IPS DF 19.7 (cell line): Measurements from ENCODE around the gene PARS2.
A peak's percentile ranks its signal among the peaks of the same experiment; 100 is the strongest.

Experiments used
- DNase-seq: peaks from one replicate; pipeline ENCODE4 v3.0.0-alpha.2; 2013; ENCODE audit warnings: low read depth, low spot score

The PARS2 gene

DNA sequence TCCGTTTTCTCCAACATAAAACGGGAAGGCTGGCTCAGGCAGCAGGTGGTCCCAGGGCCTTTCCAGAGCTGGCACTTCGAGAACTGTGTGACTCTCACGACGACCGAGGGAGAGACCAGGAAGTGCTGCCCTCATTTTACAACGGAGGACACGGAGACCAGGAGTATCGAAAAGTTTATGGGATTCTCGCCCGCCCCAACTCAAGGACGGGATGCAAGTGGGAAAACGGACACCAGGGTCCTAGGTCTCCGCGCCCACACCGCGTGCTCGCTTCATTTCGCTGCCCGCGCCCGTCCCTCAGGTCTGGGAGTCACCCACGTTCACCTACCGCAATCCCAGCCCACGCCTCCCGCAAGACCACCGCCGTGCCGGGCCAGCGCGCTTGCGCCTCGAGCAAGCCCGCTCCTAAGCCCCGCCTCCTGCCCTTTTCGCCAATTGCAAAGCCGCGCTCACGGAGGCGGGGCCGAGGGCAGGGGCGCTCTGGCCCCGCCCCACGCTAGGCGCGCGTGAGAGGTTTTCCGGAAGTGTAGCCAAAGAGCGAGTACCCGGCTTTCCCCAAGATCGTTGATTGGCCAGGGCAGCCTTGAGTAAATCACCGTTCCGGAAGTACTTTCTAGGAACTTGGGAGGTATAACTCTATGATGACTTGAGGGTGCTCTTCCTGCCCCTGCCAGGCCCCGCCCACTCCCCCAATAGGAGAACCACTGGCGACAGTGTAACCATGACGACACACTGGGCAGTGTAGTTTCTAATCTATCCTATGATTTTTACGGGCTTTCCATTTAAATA is at the start of gene PARS2:
PARS2 (minus strand) TSS at position 391 of the 789 bp plus-strand sequence. CDS start 5,362 bp downstream, outside the sequence.
- DNase-seq: peak; percentile 96

GRCh38 chr1:54814126-54814498 is 49.8 kb upstream of the PARS2 start:
- no peak for DNase-seq

GRCh38 chr1:54813485-54814125 is 49.3 kb upstream of the PARS2 start:
- no peak for DNase-seq

GRCh38 chr1:54812801-54813484 is 48.6 kb upstream of the PARS2 start:
- no peak for DNase-seq

DNA sequence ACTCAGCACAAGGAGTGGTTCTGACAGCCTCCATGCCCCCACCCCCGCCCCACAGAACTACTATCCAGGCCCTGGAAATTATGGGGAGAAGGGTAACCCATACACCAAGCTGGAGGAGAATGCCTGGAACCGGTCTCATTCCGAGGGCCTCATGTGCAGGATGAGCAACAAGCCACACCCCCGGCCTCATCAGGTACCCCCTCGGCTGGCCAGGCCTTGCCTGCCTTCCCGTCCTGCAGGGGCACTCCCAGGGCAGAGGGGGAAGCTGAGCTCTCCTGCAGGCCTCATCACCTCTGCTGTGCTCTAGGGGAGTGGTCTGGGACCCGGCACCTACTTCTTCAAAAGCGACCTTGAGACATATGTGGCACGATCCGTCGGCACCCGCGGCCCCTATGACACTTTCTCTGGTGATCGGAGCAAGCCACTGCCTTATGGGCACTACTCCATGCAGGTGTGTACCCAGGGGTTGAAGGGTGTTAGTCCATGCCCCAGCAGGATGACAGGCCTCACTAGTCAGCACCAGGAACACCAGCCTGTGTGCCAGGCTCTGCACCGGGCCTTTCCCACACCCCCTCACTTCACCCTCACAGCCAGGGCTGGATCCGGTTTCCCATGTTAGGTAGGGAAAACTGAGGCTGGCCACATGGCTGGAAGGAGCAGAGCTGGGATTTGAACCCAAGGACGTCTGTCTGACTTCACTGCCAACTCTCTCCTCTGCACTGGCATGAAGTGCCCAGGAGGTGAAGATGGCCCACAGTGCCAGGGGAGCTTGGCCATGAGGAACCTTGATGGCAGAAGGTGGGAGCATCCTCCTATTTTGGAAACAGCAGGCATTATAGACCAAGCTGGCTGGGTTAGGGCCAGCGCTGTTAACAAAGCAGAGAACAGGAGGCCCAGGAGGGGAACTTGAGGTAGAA is 47.7 kb upstream of the PARS2 start:
- no peak for DNase-seq

DNA sequence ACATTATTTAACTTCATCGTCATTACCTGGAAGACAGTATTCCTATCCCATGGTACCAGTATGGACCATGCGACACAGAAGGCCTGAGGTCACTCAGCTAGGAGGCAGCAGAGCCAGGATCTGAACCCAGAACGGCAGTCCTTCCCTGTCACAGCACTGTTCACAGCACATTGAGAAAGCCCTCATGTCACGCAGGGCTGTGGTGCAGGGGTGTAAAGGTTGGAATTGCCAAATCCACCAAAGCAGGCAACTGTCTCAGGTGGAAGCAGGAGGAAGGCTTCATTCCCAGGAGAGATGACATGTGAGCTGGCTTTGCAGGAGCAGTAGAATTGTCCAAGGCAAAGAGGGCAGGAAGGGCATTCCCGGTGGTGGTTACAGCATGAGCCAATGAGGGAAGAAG is 46.7 kb upstream of the PARS2 start:
- DNase-seq: no peak

DNA sequence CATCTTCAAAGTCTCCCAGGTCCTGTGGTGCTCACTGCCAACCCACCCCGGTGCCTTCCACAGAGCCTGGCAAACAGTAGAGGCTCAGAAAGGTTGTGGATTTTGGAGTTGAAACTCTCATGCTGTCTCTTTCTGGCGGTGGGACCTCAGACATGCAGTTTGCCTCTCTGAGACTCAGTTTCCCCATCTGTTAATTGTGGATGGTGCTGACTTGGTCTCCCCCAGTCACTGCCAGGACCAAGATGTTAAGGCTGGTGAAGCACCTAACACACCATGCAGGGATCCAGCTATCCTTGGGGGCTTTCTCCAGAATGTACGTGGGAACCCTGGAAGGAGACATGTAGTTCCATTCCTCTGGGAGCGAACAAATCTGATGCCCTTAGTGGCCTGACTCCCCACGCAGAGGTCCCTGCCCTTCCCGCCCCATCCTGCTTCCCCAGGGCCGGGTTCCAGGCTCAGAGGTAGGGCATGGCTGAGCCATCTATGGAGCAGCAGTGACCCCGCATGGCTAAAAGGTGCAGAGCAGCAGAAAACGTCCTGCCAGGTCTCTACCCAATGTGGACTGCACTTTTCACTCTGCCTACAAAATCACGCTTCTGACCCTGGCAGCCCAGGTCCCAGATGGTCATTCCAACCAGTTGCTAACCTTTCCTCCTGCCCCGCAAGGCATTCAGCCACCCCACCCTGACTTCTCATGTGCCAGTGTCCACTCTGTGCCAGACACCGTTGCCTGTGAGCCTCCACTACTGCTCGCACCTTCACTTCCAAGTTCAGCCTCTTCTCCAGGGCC is 46.0 kb upstream of the PARS2 start:
- DNase-seq: no peak

DNA sequence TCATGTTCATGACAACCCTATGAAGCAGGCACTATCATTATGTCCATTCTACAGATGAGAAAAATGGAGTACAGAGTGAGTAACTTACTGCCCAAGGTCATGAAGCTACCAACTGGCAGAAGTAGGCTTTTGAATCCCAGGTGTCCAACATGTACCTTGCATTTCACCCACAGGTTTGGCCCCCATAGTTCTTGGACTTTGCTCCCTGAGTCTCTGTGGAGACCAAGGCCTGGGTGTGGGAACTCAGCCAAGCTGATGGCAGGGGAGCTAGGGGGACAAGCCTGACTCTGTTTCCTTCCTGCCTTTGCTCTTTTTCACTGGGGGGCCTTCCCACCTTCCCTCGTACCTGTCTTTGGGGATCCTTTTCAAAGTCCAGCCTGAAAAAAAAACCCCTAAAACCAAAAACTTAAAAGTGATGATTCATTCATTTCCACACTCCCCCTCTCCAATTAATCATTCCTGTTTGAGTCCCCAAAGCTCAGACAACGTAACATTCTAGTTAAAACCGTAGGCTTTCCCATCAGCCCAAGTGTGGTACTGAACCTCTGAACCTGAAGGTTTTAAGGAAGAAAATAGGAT is 45.3 kb upstream of the PARS2 start:
- no peak for DNase-seq

DNA sequence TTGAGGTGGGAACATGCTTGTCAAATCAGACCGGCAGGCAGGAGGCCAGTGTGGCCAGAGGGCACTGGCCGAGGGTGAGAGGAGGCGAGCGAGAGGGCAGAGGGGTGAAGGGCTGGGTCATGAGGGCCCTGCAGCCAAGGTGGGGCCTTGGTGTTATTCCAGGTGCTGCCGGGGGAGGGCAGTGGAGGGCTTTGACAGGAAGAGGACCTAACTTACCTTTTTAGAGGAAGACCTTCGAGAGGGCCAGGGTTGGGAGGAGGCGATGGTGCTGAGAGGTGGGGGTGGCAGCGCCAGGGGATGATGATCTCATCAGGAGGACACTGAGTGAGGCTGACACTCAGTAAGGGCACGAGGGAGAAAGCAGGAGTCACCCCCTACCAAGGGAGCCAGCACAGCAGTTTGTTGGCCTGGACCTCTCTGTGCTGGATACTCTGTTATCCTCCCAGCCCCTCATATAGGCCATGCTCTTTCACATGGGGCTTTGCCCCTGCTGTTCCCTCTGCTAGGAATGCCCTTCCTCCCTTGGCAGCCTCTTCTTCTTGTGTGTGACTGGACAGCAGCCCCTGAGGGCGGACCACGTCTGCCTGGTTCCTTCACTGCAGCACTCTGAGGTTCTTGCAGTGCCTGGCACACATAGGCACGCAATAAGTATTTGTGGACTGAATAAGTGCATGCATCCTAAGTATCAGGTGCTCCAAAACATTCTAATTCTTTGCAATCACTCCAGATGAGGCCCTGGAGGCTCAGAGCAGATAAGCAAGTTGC is 44.3 kb upstream of the PARS2 start:
- DNase-seq: no peak

DNA sequence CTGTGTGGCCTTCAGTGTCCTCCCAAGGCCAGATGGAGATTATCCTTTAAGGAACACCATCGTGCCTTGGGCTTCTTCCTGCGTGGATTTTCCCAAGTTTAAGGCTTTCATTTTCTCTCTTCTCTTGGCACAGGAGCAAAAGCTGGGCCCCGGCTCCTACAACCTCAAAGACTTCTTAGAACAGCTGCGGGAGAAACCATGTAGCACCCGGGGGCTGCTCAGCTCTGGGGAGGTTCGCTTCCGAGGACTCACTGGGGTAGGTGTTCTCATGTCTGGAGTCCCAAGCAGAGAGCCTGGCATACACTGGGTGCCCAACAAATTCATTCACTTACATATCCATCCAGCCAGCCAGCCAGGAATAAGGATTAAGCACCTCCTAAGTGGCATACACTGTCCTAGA is 43.4 kb upstream of the PARS2 start:
- no peak for DNase-seq

DNA sequence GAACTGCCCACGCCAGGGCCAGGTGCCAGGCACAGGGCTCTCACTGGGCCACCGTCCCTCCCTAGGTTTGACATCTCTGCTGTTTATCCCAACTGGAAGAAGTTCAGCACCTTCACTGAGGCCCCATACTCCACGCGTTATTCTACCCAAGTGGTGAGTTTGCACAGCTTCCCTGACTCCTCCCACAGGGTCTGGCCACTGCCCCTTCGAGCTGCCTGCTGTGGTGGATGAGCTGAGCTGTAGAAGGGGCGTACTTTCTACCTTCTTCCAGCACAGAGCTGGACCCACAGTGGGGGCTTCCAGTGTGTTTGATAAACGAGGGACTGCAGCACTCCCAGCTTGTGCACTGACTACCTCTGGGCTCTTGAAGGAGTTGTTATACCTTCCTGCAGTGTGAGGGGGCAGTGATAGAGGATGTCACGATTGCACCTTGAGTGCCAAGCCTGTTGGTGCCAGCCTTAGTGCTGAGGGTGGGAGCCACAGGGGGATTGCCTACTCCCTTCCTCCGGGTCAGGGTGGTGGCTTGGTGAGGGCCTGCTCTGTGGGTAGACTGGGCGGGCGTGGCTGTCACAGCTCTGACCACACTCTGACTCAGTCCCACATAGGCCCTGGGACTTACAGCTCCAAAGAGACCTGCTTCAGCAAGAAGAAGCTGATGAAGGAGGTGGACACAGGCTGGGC is 42.7 kb upstream of the PARS2 start:
- no peak for DNase-seq

DNA sequence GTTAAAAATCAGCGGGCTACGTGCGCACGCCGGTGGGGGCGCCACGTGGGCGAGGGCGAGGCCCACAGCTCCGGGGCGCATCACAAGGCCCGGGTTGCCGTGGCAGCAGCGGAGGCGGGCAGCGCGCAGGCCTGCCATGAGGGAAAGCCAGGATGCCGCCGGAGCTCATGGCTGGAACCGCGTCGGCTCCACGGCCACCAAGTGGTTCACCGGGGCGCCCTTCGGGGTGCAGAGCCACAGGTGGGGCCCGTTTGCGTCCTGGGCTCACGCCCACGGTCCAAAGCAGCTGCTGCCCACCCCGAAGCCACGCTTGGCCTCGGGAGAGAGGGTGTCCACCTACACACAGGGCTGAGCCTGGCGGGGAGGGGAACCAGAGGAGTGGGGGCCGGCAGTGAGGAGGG is 41.7 kb upstream of the PARS2 start:
- DNase-seq: no peak

DNA sequence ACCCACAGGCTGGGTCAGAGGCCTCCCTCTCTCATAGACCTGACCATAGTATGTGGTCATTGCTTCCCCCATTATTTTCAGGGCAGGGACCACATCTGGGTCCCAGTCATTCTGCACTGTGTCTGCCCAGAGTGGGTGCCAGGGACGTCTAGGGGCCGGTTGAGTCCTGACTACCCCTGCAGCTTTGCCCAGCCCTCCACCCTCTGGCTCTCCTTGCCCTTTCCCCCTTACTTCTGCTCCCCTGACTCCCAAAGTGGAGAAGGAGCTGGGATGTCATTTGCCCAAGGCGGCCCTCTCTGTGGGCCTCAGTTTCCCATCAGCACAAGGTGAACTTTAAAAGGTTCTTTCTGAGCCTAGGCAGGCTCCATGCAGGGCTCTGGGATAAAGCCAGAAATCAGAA is 41.1 kb upstream of the PARS2 start:
- no peak for DNase-seq

DNA sequence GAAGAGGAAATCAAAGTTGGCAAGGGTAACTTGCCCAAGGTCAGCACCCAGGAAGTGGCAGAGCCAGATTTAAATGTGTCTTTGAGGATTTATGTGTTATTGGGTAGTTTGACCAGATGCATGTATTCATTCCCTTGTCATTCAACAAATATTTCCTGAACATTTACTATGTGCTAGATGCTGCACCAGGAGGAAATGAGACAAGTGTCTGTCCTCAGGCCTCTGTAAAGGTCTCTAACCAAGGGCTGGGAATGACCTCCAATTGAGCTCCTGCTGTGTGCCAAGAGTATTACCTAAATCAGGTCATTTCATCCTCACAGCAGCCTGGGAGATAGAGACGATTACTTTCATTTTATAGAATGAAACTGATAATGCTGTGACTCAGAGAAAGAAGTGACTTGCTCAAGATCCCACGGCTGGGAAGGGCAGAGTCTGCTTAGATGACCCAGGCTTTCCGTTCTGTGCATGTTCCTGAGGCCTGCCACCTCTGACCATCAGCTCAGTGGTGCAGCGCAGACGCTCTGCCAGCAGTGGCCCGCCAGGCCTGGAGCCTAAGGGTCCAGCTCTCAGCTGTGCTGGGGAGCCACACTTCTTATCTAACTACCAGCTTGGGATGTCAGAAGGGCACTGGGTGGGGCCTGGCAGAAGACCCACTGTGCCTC is 40.3 kb upstream of the PARS2 start:
- no peak for DNase-seq

GRCh38 chr1:54803761-54804470 is 39.6 kb upstream of the PARS2 start:
- DNase-seq: no peak

DNA sequence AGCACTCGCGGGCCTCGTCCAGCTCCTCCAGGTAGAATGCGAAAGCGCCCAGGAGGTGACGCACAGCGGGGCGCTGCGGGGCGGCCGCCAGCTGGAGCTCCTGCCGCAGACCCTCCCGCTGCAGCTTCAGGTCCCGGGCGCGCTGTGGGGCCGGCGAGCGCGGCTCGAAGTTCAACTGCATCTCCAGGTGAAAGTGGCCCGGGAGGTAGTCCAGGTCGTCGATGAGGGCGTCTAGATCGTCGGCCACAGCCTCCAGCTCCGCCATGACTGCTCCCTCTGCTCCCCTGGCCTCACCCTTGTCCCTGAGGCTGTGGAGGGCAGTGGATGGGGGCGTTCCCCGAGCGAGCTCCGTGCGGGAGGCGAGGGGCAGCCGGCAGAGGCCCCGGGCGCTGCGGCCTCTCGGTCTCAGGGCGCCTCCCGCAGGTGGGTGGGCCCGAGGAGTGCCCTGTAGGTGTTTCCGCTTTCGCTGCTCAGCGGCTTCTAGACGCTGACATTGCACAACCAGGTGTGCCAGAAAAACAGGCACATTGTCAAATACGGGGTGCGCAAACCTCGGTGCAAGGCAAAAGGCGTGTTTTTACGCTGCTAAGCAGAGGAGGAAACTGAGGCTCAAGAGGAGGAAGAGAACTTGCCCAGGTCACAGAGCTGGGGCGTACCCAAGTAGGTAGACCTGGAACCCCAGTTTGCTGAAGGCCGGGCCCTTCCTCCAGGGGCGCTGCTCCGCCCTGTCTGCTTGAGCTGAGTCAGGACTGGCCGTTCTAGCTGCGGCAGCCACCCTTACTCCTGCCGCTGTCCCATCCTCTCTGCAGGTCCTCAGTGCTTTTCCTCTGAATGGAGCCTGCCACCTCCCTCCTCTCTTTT is 36.8 kb upstream of the PARS2 start, which contains the start of gene TTC22:
TTC22 (minus strand) TSS at position 425 of the 861 bp plus-strand sequence; CDS start at position 265, 160 bp downstream.
- no peak for DNase-seq
